OCI-LY3 (cell line): ENCODE measurements around the gene ZNF362.

Source experiments
- H2AFZ ChIP-seq: fragments of 200-600, 300-600 bp; shearing (Covaris generic); 2 replicates; pipeline ENCODE4 v1.6.0; 2014; ENCODE audit warnings: antibody characterized with exemption, low read depth, low read length
- H3K27ac ChIP-seq: fragments of 200-600, 300-600 bp; sonication (generic); 2 replicates; pipeline ENCODE4 v1.5.1; 2014; ENCODE audit warnings: mild to moderate bottlenecking, low read length, moderate library complexity, mixed read lengths
- H3K27me3 ChIP-seq: fragments of 200-600, 300-600 bp; sonication (generic); 2 replicates; pipeline ENCODE4 v1.6.1; 2014; ENCODE audit warnings: low read depth, low read length, mixed read lengths
- H3K36me3 ChIP-seq: fragments of 200-600, 300-600 bp; sonication (generic); replicated peaks from 2 replicates; pipeline ENCODE3; 2014; ENCODE audit warnings: low read depth, low read length, mixed read lengths
- H3K4me1 ChIP-seq: fragments of 300-600, 200-600 bp; sonication (generic); 2 replicates; pipeline ENCODE4 v1.6.1; 2014; ENCODE audit warnings: low read length, mixed read lengths
- H3K4me2 ChIP-seq: fragments of 200-600, 300-600 bp; sonication (generic); 2 replicates; pipeline ENCODE4 v1.6.1; 2014; ENCODE audit warnings: low read length, mixed read lengths
- H3K4me3 ChIP-seq: fragments of 300-600, 200-600 bp; sonication (generic); 2 replicates; pipeline ENCODE4 v1.5.1; 2014; ENCODE audit warnings: antibody characterized with exemption, mild to moderate bottlenecking, low read length, moderate library complexity
- H3K79me2 ChIP-seq: fragments of 300-600, 200-600 bp; shearing (Covaris generic); 2 replicates; pipeline ENCODE4 v1.6.1; 2014; ENCODE audit warnings: mild to moderate bottlenecking, low read length, mixed read lengths
- H3K9ac ChIP-seq: fragments of 300-600, 200-600 bp; shearing (Covaris generic); 2 replicates; pipeline ENCODE4 v1.6.0; 2014; ENCODE audit warnings: mild to moderate bottlenecking, low read length, moderate library complexity
- H3K9me3 ChIP-seq: fragments of 200-600, 300-600 bp; shearing (Covaris generic); 2 replicates; pipeline ENCODE4 v1.6.1; 2014; ENCODE audit warnings: low read length, mixed read lengths; ENCODE audit not compliant: insufficient read depth
- H4K20me1 ChIP-seq: fragments of 200-600, 300-600 bp; sonication (generic); 2 replicates; pipeline ENCODE4 v1.6.1; 2016; ENCODE audit warnings: low read length, mixed read lengths; ENCODE audit not compliant: insufficient read depth
- EZH2phosphoT487 ChIP-seq: fragments of 200-600 bp; shearing (Covaris generic); IDR thresholded peaks from 2 replicates; pipeline ENCODE4 v1.6.1; 2018; ENCODE audit warnings: antibody characterized with exemption, mixed run types, low read depth
- TF ChIP-seq, protein P1 (sequence below): fragments of 200-600, 300-600 bp; sonication (generic); IDR thresholded peaks from 2 replicates; pipeline ENCODE4 v1.5.1; 2014; ENCODE audit warnings: antibody characterized with exemption, low read length, low read depth

ZNF362 gene

GRCh38 chr1:33256471-33257206 is at the start of gene ZNF362:
Gene ZNF362 (plus strand): TSS chr1:33256492. CDS start chr1:33270575, 14,083 bp downstream.
- Histone ChIP-seq H4K20me1 (no peaks in the 10 kb centered on the region), H3K4me3 (peak within 1 kb of the TSS; percentile 95), H3K36me3 (no peaks in the 10 kb centered on the region), H3K9ac (peak within 1 kb of the TSS; percentile 82), H3K27ac (peak within 1 kb of the TSS; percentile 55), H3K4me2 (peak within 1 kb of the TSS; percentile 86), H3K27me3 (no peaks in the 10 kb centered on the region), H3K9me3 (no peaks in the 10 kb centered on the region), H2AFZ (peak within 1 kb of the TSS; percentile 83), H3K79me2 (peaks cover 24% of the 10 kb centered on the region), H3K4me1 (peaks cover 19% of the 10 kb centered on the region)
- TF ChIP-seq, protein P1, sequence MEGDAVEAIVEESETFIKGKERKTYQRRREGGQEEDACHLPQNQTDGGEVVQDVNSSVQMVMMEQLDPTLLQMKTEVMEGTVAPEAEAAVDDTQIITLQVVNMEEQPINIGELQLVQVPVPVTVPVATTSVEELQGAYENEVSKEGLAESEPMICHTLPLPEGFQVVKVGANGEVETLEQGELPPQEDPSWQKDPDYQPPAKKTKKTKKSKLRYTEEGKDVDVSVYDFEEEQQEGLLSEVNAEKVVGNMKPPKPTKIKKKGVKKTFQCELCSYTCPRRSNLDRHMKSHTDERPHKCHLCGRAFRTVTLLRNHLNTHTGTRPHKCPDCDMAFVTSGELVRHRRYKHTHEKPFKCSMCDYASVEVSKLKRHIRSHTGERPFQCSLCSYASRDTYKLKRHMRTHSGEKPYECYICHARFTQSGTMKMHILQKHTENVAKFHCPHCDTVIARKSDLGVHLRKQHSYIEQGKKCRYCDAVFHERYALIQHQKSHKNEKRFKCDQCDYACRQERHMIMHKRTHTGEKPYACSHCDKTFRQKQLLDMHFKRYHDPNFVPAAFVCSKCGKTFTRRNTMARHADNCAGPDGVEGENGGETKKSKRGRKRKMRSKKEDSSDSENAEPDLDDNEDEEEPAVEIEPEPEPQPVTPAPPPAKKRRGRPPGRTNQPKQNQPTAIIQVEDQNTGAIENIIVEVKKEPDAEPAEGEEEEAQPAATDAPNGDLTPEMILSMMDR, result no peak
- no peak for TF ChIP-seq EZH2phosphoT487

- H3K27ac ChIP-seq, result no peak overlapping the region
- no peaks in the 10 kb centered on the region for H3K79me2 ChIP-seq
- H3K36me3 ChIP-seq, result no peaks in the 10 kb centered on the region
- H3K4me2 ChIP-seq, result peak overlapping the region; percentile 15; the same call in 1 of the 2 replicates
- H3K9ac ChIP-seq, result no peak overlapping the region
- peaks cover 12% of the 10 kb centered on the region for H3K4me1 ChIP-seq
- H4K20me1 ChIP-seq, result no peaks in the 10 kb centered on the region
- peaks cover 4% of the 10 kb centered on the region; the same call in 1 of the 2 replicates for H3K27me3 ChIP-seq
- H3K9me3 ChIP-seq, result no peaks in the 10 kb centered on the region
- no peak overlapping the region for H2AFZ ChIP-seq
- H3K4me3 ChIP-seq, result no peak overlapping the region
- TF ChIP-seq EZH2phosphoT487, result no peak
- TF ChIP-seq, protein P1, result no peak
These were observed 44.3 kb upstream of the ZNF362 start for GRCh38 chr1:33211972-33212371.

DNA sequence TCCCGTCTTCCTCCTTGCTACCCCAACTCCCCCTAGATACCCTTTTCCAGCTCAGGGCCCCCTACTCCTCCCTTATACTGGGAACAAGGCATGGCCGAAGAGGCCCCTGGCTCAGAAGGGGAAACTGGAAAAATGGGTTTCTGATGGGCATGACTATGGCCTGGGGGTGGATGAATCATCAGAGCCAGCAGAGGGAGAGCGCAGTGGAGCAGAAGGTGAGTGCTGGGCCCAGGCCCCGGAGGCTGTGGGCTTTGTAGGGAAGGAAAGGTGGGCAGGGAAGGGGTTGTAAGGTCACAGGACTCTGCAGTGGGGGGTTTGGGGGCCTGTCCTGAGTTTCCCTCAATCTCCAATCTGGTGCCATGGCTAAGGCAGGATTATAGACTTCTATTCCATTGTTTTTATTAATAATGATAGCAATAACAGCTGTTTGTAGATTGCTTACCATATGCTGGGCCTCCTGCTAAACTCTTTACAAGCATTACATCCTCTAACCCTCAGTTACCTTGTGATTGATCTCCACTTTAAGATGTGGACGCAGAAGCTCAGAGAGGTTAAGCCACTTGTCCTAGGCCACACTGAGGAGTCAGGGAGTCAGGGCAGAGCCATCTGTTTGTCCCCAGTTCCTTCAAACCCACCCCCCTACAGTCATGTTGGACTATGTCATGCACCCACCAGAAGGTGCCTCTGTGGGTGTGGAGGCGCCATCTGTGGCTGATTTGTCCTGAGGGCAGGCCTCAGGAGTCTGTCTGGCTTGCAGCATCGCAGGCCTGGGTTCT is 36.2 kb upstream of the ZNF362 start:
- no peak overlapping the region for H3K9ac ChIP-seq
- no peaks in the 10 kb centered on the region for H3K79me2 ChIP-seq
- TF ChIP-seq, protein P1, result no peak
- no peak overlapping the region for H3K4me3 ChIP-seq
- H3K4me1 ChIP-seq, result no peaks in the 10 kb centered on the region
- no peak overlapping the region for H2AFZ ChIP-seq
- no peaks in the 10 kb centered on the region for H4K20me1 ChIP-seq
- H3K27ac ChIP-seq, result no peak overlapping the region
- no peaks in the 10 kb centered on the region for H3K36me3 ChIP-seq
- H3K9me3 ChIP-seq, result peaks cover 6% of the 10 kb centered on the region; the same call in 1 of the 2 replicates
- no peaks in the 10 kb centered on the region for H3K27me3 ChIP-seq
- no peak overlapping the region for H3K4me2 ChIP-seq

- H3K9me3 ChIP-seq, result peaks cover 6% of the 10 kb centered on the region; the same call in 1 of the 2 replicates
- H3K27me3 ChIP-seq, result no peaks in the 10 kb centered on the region
- H3K4me2 ChIP-seq, result no peak overlapping the region
- H4K20me1 ChIP-seq, result no peaks in the 10 kb centered on the region
- H3K9ac ChIP-seq, result no peak overlapping the region
- no peaks in the 10 kb centered on the region for H3K4me1 ChIP-seq
- no peaks in the 10 kb centered on the region for H3K79me2 ChIP-seq
- H3K27ac ChIP-seq, result no peak overlapping the region
- H3K36me3 ChIP-seq, result no peaks in the 10 kb centered on the region
- no peak overlapping the region for H3K4me3 ChIP-seq
- no peak overlapping the region for H2AFZ ChIP-seq
- TF ChIP-seq, protein P1, result no peak
- no peak for TF ChIP-seq EZH2phosphoT487
These were observed 35.5 kb upstream of the ZNF362 start for GRCh38 chr1:33220676-33221384.
